ENCODE measurements around the gene GLTP.

GLTP gene

GRCh38 chr12:109817627-109818231, 62.6 kb downstream of the GLTP start:
- DNase-seq: no peak

DNA sequence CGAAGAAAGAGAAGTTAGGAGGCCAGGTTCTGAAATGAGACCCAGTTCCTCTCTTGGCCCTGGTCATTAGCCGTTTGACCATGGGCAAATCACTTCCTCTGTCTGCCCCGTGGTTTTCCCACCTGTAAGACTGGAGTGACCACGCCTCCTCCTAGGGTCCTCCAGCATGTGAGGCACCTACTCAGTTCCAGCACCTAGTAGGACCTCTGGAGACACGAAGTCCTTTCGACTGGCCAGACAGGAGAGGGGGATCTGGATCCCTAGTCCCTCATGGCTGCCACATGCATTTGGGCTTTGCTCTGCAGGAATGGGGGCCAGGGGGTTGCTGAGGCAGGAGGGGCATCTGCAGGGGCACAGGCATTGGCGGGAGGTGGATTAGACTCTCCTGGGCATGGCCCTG, 63.5 kb downstream of the GLTP start:
- DNase-seq: no peak

GRCh38 chr12:109815757-109816617, 64.4 kb downstream of the GLTP start:
- no peak for DNase-seq

- DNase-seq: no peak
Observed at GRCh38 chr12:109815225-109815624, 65.1 kb downstream of the GLTP start.

- DNase-seq: no peak
Observed at GRCh38 chr12:109814600-109815150, 65.7 kb downstream of the GLTP start.

- DNase-seq: no peak
Observed at GRCh38 chr12:109813810-109814416, 66.4 kb downstream of the GLTP start.

- DNase-seq: no peak
Observed at GRCh38 chr12:109811624-109811995, 68.7 kb downstream of the GLTP start.

DNA sequence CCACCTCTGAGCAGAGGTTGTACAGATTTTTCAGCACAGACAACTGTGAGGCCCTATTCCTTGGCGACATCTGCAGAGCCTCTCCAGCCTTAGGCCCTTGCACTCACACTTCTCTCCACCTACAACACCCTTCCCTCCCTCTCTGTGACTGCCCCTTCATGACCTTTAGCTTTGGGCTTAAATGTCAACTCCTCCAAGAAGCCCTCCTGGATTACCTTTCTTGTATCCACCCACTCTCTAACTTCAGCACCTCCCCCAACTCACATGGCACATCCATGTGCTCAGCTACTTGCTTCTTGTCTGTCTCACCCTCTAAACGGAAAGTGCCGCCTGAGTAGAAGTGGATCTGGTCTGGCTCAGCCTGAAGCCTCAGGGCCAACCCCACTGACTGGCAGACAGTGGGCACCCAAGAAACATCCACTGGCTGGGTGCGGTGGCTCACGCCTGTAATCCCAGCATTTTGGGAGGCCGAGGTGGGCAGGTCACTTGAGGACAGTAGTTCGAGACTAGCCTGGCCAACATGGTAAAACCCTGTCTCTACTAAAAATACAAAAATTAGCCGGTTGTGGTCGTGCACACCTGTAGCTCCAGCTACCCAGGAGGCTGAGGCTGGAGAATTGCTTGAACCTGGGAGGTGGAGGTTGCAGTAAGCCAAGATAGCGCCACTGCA, 69.3 kb downstream of the GLTP start:
- no peak for DNase-seq

DNA sequence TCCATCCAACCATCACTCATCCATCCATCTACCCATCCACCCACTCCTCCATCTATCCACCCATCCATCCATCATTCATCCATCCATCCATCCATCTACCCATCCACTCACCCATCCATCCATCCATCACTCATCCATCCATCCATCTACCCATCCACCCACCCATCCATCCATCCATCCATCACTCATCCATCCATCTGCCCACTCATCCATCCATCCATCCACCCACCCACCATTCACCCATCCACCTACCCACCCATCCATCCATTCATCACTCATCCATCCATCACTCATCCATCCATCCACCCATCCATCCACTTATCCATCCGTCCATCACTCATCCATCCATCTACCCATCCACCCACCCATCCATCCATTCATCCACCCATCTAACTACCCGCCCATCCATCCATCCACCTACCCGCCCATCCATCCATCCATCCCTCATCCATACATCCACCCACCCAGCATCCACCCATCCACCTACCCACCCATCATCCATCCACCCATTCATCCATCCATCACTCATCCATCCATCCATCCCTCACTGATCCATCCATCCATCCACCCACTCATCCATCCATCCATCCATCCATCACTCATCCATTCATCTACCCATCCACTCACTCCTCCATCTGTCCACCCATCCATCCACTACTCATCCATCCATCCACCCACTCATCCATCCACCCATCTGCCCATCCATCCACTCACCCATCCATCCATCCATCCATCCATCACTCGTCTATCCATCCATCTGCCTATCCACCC, 71.3 kb downstream of the GLTP start:
- no peak for DNase-seq

GRCh38 chr12:109807954-109808643, 72.2 kb downstream of the GLTP start:
- no peak for DNase-seq

- peak; percentile 65 for DNase-seq
Observed at GRCh38 chr12:109804820-109805761, 75.2 kb downstream of the GLTP start.

DNA sequence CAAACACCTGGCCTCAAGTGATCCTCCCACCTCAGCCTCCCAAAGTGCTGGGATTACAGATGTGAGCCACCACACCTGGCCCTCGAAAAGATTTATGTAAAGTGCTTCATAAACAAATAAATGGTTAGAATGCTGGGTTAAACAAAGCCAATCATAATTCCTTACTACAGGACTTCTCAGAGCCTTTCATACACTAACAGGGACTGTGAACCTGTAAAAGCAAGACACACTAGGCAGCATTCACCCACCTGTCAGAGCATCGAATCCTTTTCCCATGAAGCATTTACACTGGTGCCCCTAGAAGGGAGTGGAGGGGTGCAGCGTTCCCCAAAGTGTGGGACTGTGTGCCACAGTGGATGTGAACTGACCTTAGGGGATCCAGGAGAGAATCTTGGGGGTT, 76.7 kb downstream of the GLTP start:
- no peak for DNase-seq

DNA sequence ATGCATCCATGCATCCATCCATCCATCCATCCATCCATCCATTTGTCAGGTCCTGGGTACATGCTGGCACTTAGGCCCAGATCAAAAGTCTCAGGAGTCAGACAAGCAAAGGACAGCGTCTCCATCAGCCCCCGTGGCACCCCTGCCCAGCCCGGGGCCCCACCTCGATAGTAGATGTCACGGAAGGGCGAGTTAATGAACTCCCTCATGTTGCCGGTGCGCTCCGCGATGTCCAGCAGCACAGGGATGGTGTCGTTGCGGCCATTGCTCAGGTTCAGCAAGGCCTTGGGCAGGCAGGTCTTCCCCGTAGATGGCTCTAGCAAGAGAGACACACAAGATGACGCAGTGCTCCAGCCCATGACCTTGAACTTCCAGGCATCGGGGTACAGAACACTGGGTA, 77.5 kb downstream of the GLTP start:
- no peak for DNase-seq

Measured in stimulated activated CD4-positive, alpha-beta T cell treated with anti-CD3 and anti-CD28 coated beads, Interleukin-12 subunit alpha, Interleukin-12 subunit beta, amount 100 ng/mL, for 4 hours (primary cell).